Astrocyte of the spinal cord (primary cell): ENCODE measurements around the gene C1orf56.

Source experiments
- DNase-seq: peaks from one replicate; pipeline ENCODE4 v3.0.0; 2011; ENCODE audit warnings: low read depth, low spot score
- H3K4me3 ChIP-seq: 2 replicates; pipeline ENCODE4 v1.5.1; 2011; ENCODE audit warnings: low read depth, mild to moderate bottlenecking, low read length, moderate library complexity
- in situ Hi-C: cut with HindIII; loops from 2 replicates; pipeline ENCODE4 v1.10.0; 2017; ENCODE audit warnings: low sequenced_read_pairs
- TF ChIP-seq, protein P1 (sequence below): IDR thresholded peaks from 2 replicates; pipeline ENCODE4 v1.5.1; 2012; ENCODE audit warnings: low read depth, mild to moderate bottlenecking, low read length, inconsistent platforms

Gene C1orf56

DNA sequence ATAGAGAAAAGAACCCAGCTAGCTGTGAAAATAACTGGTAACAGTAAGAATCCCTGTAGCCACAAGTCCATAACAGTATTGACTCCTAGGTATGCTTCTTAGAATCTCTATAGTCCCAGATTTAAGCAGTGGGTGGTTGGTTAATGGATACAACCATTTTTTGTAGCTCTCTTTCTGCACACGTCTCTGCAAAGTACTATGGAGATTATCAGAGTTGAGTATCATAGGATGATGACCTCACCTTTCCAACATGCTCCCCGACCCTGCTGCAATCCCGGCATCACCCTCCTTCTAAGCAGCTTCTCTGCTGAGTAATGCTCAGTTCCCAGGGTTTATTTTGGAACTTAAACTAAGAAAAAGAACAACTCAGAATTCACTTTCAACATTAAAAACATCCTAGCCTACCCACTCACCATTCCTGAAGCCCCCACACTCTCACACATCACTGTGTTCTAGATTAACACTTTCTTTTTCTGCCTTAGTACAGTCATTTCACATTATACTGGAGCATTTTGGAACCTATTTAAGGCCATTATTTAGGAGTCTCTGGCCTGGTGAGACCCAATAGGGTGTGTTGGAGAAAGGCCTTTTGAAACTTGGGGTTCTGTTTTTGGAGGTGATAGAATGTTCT, 15.3 kb downstream of the C1orf56 start:
- in situ Hi-C loops: no loop called here
- peak; percentile 80 for DNase-seq
- TF ChIP-seq, protein P1, sequence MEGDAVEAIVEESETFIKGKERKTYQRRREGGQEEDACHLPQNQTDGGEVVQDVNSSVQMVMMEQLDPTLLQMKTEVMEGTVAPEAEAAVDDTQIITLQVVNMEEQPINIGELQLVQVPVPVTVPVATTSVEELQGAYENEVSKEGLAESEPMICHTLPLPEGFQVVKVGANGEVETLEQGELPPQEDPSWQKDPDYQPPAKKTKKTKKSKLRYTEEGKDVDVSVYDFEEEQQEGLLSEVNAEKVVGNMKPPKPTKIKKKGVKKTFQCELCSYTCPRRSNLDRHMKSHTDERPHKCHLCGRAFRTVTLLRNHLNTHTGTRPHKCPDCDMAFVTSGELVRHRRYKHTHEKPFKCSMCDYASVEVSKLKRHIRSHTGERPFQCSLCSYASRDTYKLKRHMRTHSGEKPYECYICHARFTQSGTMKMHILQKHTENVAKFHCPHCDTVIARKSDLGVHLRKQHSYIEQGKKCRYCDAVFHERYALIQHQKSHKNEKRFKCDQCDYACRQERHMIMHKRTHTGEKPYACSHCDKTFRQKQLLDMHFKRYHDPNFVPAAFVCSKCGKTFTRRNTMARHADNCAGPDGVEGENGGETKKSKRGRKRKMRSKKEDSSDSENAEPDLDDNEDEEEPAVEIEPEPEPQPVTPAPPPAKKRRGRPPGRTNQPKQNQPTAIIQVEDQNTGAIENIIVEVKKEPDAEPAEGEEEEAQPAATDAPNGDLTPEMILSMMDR: no peak
- H3K4me3 ChIP-seq: peak overlapping the region; percentile 16

DNA sequence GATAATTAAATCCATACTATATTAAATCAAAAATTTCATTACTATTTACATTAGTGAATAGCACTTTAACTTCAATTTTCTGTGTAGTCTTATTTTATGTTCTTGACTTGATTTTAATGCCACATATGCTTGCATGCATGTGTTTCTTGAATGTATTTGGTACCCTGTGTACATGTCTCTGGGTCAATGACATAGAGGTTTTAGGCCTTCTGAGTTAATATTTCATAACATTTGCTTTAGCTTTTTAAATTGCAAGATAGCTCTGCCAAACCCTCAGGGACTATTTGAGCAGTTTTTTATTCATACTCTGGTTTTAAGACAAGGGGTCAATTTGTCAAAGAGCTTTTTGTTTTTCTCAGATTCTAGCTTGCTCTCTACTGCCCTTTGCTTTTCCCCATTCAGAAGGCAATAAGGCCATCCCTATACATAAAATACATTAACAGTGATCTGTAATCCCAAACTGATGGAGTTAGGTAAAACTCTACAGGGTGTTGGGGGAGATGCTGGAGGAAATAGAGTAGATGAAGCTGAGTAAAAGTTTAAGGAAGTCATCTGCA, 17.6 kb downstream of the C1orf56 start:
- in situ Hi-C loops: no loop called here
- DNase-seq: no peak
- TF ChIP-seq, protein P1: no peak
- H3K4me3 ChIP-seq: no peak overlapping the region

DNA sequence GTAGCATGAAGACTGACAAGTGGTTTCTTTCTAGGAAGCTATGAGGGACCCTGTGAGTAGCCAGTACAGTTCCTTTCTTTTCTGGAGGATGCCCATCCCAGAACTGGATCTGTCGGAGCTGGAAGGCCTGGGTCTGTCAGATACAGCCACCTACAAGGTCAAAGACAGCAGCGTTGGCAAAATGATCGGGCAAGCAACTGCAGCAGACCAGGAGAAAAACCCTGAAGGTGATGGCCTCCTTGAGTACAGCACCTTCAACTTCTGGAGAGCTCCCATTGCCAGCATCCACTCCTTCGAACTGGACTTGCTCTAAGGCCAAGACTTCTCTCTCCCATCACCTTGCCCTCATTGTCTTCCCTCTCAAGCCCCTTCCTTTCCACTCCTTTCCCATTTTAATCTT, 19.6 kb downstream of the C1orf56 start:
- TF ChIP-seq, protein P1: no peak
- no peak for DNase-seq
- H3K4me3 ChIP-seq: no peak overlapping the region
- in situ Hi-C loops: no loop called here

DNA sequence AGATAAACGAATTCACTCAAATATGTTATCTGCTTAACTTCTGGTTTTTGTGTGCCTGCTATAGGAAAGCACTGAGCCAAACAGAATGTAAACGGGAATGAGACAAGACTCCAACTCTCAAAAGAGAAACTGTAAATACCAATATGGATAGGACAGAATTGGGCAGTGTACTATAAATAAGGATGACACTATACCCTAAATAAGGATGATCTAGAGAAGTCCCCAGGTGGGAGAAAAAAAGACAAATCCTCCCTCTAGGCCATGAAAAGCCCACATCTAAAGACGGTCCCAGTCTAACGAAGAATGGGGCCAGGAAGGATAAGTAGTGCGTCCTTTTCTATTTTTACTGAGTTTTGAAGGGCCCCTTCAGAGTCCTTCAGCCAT, 21.5 kb downstream of the C1orf56 start:
- no peak overlapping the region for H3K4me3 ChIP-seq
- in situ Hi-C loops: no loop called here
- TF ChIP-seq, protein P1: no peak
- DNase-seq: no peak

DNA sequence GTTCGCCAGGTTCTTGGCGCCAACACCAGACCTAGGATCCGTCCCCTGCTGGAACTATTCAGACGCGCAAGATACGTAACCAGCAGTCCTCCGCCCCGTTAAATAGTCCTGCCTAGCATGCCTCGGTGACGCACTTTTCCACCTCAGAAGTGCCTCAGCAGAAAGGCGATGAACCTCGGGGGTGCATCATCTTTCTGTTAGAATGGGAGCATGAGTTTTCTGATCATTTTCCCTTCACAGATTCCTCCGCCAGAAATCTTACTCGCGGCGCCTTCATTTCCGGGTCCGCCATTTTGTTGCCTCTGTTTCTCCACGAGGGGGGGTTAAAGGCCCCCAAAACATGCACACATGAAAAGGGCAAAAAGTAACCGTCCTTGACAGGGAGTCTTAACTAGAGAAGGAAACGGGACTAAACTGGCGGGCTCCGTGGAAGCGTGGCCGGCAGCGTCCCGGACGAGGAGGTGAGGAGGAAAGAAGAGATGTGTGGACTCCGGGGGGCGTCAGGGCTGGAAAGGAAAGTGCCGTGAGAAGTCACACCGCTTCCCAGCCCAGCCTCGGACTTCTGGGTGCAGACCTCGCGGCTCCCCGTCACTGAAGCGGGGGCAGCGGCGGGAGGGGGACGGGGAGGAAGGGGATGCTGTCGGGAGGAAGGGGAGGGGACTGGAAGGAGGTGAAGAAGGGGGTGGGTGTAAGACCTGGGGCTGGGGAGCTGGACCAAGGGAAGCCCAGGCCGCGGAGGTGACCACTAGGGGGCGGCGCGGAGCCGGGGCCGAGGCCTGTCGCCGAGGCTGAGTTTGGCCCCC, 23.1 kb downstream of the C1orf56 start, which contains the start of gene GABPB2:
GABPB2 (plus strand) TSS at position 288 of the 803 bp plus-strand sequence. CDS start 17,429 bp downstream, outside the sequence.
- TF ChIP-seq, protein P1: peak; percentile 90
- DNase-seq: peak; percentile 98
- in situ Hi-C loops: no loop called here
- peak within 1 kb of the TSS; percentile 67 for H3K4me3 ChIP-seq

DNA sequence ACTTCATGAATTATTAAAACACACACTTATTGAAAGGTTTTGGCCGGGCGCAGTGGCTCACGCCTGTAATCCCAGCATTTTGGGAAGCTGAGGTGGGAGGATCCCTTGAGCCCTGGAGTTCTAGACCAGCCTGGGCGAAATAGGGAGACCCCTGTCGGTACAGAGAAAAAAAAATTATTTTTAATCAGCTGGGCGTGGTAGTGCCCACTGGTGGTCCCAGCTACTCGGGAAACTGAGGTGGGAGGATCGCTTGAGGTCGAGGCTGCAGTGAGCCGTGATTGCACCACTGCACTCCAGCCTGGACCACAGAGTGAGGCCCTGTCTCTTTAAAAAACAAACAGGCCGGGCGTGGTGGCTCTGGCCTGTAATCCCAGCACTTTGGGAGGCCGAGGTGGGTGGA, 24.7 kb downstream of the C1orf56 start:
- TF ChIP-seq, protein P1: no peak
- H3K4me3 ChIP-seq: no peak overlapping the region
- DNase-seq: no peak
- in situ Hi-C loops: no loop called here
